ENCODE data around the gene UCP2. TPM values are rescaled to one million over a fixed set of nuclear protein-coding genes. Genes with fewer than 3 reads are reported as not detected.

Gene UCP2
- total and polyA plus RNA-seq, 2 donors (not counting 3 experiments of a cell fraction or from before 2014, with no cell fraction given): 16.5 to 24.0 TPM

DNA sequence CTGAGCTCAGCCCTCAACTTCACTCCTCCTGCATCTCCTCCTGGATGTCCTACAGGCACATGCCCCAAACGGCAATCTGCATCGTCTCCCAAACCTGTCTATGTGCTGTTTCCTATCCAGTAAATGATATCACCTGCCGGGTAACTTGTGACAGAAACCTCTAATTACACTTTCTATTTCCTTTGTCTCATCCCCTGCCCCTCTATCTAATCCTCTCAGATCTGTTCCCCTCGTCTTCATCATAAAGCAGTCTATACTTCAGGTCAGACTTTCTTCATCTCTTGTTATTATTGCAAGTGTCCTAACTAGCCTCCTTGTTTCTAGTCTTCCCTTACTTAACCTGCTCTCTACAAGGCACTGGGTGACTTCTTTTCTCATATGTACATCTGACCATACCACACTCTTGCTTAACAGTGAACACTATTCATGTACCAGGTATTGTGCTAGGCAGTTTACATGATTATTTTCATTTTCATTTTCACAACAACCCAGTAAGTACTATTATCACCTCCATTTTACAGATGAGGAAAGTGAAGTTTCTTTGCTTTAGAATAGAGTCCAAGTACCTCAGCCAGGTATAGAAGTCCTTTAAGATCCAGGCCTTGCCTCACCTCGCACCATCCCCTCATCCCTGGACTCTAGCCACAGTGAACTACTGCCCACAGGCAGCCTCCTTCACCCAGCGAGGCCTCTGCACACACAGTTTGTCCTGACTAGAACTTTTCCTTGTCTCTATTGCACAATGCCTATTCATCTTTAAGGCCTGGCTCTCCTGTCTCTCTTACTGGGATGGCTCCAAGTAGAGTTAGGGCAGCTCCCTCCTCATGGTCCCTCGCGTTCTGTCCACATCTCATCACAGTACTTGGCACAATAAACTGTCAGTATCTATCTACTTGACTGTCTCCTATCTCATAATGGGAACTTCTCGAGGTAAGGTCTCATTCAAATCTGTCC is 48.4 kb upstream of the UCP2 start:
- H3K27ac ChIP-seq (ENCODE audit: insufficient read depth, low read depth, low read length): no peak overlapping the region
- no peak for FAIRE-seq
- H3K9me3 ChIP-seq (replicated peaks; ENCODE audit: control insufficient read depth, insufficient read depth, low read length): no peaks in the 10 kb centered on the region
- no peak overlapping the region for H2AFZ ChIP-seq (ENCODE audit: low read depth, low read length)
- peaks cover 7% of the 10 kb centered on the region for H3K4me1 ChIP-seq (ENCODE audit: control insufficient read depth, extremely low read depth, insufficient read depth, low read length)
- H3K4me2 ChIP-seq (ENCODE audit: insufficient read depth, low read length): no peak overlapping the region
- intact Hi-C loops (cut with micrococcal nuclease): no loop called here
- H3K27me3 ChIP-seq (ENCODE audit: control insufficient read depth in 2 of 2, insufficient read depth in 2 of 2, low read length in 2 of 2): no peaks in the 10 kb centered on the region
- DNase-seq (ENCODE audit: low read depth, low spot score): no peak
- H4K20me1 ChIP-seq (replicated peaks; ENCODE audit: control insufficient read depth, extremely low read depth, insufficient read depth, low read length): no peaks in the 10 kb centered on the region
- dilution Hi-C loops (cut with MboI; ENCODE audit: extremely low pct_ligation_motif_present, low sequenced_read_pairs): no loop called here
- no peak overlapping the region for H3K4me3 ChIP-seq (replicated peaks in 1 of 3; ENCODE audit: insufficient read depth in 1 of 3, low read depth in 1 of 3, low read length in 3 of 3)
- BruUV-seq (replicated peaks): no TSS peak
- no peaks in the 10 kb centered on the region for H3K79me2 ChIP-seq (ENCODE audit: control insufficient read depth, insufficient read depth, low read length)
- H3K36me3 ChIP-seq (ENCODE audit: control insufficient read depth in 2 of 2, extremely low read depth in 1 of 2, insufficient read depth in 2 of 2, low read length in 2 of 2): peaks cover 9 to 11% of the 10 kb centered on the region in 2 experiments
- ChIA-PET POLR2A (no interaction called here), CTCF (no interaction called here)
- no peak overlapping the region for H3K9ac ChIP-seq (replicated peaks; ENCODE audit: extremely low read depth, insufficient read depth, low read length)
- no peaks in the 10 kb centered on the region for H3K9me1 ChIP-seq (replicated peaks; ENCODE audit: control insufficient read depth, extremely low read depth, insufficient read depth, low read length)
- TF ChIP-seq JUN (IDR thresholded peaks at IDR 0.05; ENCODE audit: borderline replicate concordance, insufficient read depth, insufficient read length, low read depth): no peak
- TF ChIP-seq MYC (IDR thresholded peaks at IDR 0.05; ENCODE audit: low read depth, low read length): no peak
- TF ChIP-seq, protein P1, sequence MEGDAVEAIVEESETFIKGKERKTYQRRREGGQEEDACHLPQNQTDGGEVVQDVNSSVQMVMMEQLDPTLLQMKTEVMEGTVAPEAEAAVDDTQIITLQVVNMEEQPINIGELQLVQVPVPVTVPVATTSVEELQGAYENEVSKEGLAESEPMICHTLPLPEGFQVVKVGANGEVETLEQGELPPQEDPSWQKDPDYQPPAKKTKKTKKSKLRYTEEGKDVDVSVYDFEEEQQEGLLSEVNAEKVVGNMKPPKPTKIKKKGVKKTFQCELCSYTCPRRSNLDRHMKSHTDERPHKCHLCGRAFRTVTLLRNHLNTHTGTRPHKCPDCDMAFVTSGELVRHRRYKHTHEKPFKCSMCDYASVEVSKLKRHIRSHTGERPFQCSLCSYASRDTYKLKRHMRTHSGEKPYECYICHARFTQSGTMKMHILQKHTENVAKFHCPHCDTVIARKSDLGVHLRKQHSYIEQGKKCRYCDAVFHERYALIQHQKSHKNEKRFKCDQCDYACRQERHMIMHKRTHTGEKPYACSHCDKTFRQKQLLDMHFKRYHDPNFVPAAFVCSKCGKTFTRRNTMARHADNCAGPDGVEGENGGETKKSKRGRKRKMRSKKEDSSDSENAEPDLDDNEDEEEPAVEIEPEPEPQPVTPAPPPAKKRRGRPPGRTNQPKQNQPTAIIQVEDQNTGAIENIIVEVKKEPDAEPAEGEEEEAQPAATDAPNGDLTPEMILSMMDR (IDR thresholded peaks at IDR 0.05; ENCODE audit: extremely low read depth in 1 of 2, insufficient read depth in 1 of 2, low read depth in 1 of 2, low read length in 2 of 2): no peak
- no peak for TF ChIP-seq POLR2AphosphoS5 (IDR thresholded peaks at IDR 0.05; ENCODE audit: insufficient read depth, low read depth, low read length)
- TF ChIP-seq, protein P2, sequence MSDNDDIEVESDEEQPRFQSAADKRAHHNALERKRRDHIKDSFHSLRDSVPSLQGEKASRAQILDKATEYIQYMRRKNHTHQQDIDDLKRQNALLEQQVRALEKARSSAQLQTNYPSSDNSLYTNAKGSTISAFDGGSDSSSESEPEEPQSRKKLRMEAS (IDR thresholded peaks at IDR 0.05; ENCODE audit: insufficient read depth, insufficient read length): no peak
- TF ChIP-seq POLR2A (IDR thresholded peaks at IDR 0.05; ENCODE audit: low read depth, low read length): no peak
- TF ChIP-seq FOS (IDR thresholded peaks at IDR 0.05; ENCODE audit: borderline replicate concordance, insufficient read depth, low read length): no peak
